GM19324 (cell line): ENCODE results near the gene RNF224.
"Not testable (repeated sequence)": the region's sequence is repeated elsewhere in the genome, so short reads cannot be mapped to it uniquely, and the experiment has no call there.

Source experiments
- ATAC-seq: cut with Tn5 transposase; IDR thresholded peaks from one replicate; pipeline ENCODE4 v1.9.1; 2021; ENCODE audit warnings: mild to moderate bottlenecking, moderate library complexity; ENCODE audit not compliant: unreplicated experiment, low FRiP score

Gene RNF224

GRCh38 chr9:137251490-137252268, 24.4 kb downstream of the RNF224 start:
- no peak for ATAC-seq

DNA sequence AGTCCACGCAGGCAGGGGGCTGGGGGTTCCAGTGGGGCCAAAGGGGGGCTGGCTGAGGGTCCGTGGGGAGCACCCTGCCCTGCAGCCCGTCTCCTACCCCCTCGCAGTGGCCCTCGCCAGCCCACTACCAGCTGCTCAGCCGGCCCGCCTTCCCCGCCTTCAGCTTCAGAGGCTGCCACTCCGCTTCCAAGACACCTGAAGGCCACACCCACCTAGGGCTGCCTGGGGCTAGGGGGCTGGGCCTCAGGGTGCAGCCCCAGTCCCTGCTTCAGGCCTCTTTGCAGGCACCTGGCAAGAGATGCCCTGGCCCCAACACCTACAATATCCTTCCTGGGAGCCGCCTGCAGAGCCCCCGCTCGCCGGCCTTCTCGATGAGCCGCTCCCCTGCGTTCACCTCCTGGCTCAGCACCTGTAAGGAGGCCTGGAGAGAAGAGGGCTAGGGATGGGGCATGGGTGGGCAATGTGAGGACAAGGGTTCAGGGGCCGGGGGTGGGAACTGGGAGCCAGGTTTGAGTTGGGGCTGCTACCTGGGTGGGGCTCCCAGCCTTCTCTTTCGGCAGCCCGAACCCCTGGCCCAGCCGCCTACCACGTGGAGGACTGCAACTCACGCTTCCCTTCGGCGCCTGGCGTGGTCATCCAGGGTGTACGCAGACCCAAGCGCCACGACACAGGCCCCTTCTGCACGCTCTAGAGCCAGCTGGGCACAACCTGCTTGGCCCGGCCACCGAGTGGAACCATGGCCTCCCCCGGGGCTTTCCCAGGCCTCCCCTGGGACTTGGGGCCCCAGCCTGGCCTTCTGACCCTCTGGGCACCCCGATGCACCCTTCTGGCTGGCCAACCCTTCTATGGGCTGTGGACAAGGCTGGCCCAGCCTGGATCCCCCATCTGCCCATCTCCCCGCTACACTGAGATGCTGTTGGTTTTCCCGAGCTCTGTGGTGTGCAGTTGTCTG, 25.5 kb downstream of the RNF224 start:
- no peak for ATAC-seq

DNA sequence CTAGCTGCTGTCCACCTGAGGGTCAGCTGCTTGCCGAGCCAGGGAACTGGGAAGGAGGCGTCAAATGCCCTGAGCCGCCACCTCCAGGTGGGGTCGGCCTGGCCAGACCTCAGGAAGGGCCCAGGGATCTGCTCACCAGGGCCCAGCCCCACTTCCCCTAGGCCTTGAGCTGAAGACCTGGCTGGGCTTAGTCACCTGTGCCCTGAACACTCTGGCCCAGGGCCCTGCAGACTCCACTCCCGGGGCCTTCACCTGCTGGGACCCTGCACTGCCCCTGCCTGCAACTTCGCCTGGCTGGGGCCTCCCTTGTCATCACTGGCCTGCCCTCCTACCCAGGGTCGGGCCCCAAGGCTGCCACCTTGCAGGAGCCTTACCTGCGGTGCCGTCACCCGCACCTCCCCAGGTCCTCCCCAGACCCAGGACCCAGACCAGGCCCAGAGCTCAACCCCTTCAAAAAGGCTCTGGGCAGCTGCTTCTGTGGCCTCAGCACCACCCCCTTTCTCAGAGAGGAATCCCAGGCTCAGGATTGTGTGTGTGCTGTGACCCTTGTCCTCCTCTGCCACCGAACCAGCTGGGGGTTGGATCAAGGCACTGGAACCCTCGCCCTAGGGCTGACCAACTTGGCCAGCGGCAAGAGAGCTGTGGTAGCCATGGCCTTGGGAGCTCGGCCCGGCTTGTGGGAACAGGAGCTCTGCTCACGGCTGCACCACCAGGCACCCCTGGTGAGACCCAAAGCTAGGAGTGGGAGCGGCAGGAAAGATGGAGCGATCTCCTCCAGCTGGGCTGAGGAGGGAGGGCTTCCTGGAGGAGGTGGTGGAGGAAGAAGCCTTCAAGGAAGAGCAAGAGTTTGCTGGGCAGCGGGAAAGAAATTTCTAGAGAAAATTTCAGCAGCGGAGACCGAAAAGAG, 26.7 kb downstream of the RNF224 start:
- ATAC-seq: no peak

GRCh38 chr9:137254624-137255447, 27.5 kb downstream of the RNF224 start, which contains the start of gene NELFB:
TSS of gene NELFB (plus strand) at chr9:137255327.
- ATAC-seq: peak; percentile 89

GRCh38 chr9:137255448-137256114, 28.3 kb downstream of the RNF224 start:
- no peak for ATAC-seq

DNA sequence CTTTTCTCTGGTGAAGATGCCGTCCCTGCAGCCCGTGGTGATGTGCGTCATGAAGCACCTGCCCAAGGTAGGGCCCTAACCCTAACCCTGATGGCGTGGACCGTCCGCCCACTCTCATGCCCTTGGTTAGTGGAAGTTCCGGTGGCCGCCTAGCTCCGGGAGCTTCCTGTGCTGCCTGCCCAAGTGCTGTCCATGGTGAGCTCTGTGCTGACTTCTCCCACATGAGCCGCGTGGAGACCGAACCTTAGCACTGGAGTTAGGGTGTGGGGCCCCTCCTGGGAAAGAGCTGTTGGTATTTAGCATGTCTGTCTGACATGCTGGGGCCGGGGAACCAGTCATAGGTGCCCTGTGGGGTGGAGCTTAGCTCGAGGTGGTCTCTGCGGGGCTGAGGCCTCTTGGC, 29.1 kb downstream of the RNF224 start:
- no peak for ATAC-seq

DNA sequence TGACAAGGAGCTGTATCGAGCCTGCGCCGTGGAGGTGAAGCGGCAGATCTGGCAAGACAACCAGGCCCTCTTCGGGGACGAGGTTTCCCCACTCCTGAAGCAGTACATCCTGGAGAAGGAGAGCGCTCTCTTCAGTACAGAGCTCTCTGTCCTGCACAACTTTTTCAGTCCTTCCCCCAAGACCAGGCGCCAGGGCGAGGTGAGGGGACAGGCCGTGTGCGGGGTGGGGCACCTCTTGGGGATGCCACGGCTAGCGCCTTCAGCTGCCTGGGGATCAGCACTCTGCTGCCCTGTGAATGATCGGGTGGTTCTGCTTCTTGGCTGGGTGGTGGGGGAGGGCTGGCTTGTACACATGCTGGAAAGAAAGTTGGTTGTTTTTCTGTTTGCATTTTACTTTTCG, 29.6 kb downstream of the RNF224 start:
- ATAC-seq: no peak

GRCh38 chr9:137262173-137262908, 35.0 kb downstream of the RNF224 start:
- ATAC-seq: not testable (repeated sequence)

DNA sequence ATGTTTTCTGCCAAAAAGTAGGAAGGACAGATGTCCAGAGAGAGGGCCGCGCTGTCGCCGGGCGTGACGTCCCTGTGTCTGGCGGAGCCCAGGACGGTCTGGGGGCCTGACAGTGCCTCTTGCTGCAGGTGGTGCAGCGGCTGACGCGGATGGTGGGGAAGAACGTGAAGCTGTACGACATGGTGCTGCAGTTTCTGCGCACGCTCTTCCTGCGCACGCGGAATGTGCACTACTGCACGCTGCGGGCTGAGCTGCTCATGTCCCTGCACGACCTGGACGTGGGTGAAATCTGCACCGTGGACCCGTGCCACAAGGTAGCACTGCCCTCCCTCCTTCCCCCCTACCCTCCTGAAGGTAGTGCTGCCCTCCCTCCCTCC, 35.6 kb downstream of the RNF224 start:
- no peak for ATAC-seq

DNA sequence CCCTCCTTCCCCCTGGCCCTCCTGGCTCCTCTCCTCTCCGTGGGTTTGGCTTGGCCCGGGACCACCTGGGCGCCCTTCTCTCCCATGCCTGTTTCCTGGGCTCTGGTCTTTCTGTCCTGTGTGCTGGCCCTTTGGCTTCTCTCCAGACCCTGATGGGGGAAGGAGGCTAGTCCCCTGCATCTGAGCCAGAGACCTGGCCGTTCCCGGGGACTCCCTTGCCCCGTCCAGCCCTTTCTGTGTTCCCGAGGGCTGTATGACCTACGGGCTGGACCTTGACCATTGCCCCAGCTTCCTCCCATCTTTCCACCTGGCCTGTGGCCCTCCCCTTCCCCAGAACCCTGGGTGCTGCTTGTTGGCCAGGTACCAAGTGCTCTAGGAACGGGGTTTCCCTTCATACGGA, 36.2 kb downstream of the RNF224 start:
- no peak for ATAC-seq

- ATAC-seq: no peak
These were observed 36.8 kb downstream of the RNF224 start for GRCh38 chr9:137264067-137264466.

DNA sequence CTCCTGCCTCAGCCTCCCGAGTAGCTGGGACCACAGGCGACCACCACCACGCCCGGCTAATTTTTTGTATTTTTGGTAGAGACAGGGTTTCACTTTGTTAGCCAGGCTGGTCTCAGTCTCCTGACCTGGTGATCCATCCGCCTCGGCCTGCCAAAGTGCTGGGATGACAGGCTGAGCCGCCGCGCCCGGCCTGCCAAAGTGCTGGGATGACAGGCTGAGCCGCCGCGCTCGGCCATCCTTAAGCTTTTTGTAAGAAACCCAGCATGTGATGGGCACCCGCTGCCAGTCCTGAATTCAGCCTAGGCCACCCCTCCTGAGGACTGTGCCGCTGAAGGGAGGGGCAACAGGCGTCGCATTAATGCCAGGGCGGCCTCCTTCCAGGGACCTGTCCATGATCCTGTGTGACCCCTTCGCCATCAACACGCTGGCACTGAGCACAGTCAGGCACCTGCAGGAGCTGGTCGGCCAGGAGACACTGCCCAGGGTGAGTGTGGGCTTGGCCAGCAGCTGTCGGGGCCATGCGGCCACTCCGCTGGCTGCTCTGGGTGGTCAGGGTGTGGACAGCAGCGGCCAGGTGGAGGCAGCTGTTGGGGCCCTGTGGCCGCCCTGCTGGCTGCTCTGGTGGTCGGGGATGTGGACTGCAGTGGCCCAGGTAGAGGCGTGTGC, 38.3 kb downstream of the RNF224 start:
- no peak for ATAC-seq

GRCh38 chr9:137266162-137266527, 38.8 kb downstream of the RNF224 start:
- ATAC-seq: no peak

DNA sequence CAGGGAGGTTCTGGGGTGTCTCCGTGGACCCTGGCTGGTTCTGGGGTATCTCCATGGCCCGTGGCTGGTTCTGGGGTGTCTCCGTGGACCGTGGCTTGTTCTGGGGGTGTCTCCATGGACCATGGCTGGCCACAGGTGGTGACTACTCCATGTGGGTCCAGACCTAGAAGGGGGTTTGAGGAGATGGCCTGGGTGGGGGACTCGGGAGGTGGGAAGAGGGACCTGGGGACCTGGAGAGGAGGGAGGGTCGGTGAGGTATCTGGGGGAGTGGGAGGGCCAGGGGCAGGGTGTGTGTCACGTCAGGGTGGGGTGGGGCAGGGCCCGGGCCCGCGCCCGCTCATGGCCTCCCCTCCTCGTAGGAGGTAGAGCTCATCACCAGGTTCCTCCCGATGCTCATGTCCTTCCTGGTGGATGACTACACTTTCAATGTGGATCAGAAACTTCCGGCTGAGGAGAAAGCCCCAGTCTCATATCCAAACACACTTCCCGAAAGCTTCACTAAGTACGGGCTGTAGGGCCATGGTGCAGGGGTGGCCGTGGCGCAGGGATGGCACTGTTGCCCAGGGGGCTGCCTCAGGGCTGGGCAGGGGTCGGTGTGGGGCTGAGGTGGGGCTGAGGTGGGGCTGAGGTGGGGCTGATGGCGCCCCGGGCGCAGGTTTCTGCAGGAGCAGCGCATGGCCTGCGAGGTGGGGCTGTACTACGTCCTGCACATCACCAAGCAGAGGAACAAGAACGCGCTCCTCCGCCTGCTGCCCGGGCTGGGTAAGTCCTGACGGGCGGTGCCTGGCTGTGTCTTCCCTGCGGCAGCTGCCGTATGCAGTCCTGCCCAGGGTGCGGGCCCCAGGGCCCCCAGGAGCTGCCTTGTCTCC, 39.5 kb downstream of the RNF224 start:
- no peak for ATAC-seq

DNA sequence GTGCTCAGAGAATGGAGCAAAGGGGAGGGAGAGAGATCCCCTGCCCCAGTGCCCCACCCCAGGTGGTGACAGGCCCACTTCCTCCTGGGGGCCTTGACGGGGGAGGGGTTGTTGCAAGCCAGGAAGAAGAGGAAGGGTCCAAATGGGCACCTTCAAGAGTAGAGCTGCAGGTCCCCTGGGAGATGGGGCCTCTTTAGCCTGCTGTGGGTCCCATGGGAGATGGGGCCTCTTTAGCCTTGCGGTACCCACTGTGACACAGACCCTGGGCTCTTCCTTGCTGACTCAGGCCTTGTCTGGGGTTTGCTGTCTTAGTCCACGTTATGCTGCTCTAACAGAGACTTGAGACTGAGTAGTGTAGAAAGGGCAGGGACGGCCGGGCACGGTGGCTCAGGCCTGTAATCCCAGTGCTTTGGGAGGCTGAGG, 40.6 kb downstream of the RNF224 start:
- ATAC-seq: no peak

- ATAC-seq: no peak
These were observed 41.4 kb downstream of the RNF224 start for GRCh38 chr9:137268538-137269201.
